Tibial nerve (tissue), 4 donors: ENCODE measurements around the gene FMN1. TPM values are rescaled to one million over a fixed set of nuclear protein-coding genes. Genes with fewer than 3 reads are reported as not detected.

ENCODE experiments used
- DNase-seq, 2 donors: peaks; one replicate each; pipeline ENCODE4 v3.0.0-alpha.2; 2019; ENCODE audit warnings: low spot score in 2 of 2
- H3K27ac ChIP-seq, 4 donors: fragments of 200-600 bp; sonication (generic) in 3 of 4; one replicate each; pipeline ENCODE4 v1.5.1; 2017 to 2019; ENCODE audit warnings: mild to moderate bottlenecking in 1 of 4
- H3K27me3 ChIP-seq, 2 donors: fragments of 200-600 bp; sonication (generic) in 1 of 2; one replicate each; pipeline versions ENCODE4 v1.5.1 to v1.6.0; 2017 to 2019
- H3K36me3 ChIP-seq, 3 donors: fragments of 200-600 bp; sonication (generic); one replicate each; pipeline ENCODE4 v1.5.1; 2018 to 2019
- H3K4me1 ChIP-seq, 4 donors: fragments of 200-600 bp; sonication (generic) in 3 of 4; one replicate each; pipeline ENCODE4 v1.5.1; 2017 to 2019
- H3K4me3 ChIP-seq, 4 donors: fragments of 200-600 bp; sonication (generic) in 3 of 4; one replicate each; pipeline ENCODE4 v1.5.1; 2017 to 2019; ENCODE audit warnings: mild to moderate bottlenecking in 1 of 4, moderate library complexity in 1 of 4
- H3K9me3 ChIP-seq, 4 donors: fragments of 200-600 bp; sonication (generic) in 3 of 4; one replicate each; pipeline ENCODE4 v1.5.1; 2017 to 2019
- EP300 ChIP-seq, 2 donors: sonication (generic); formaldehyde crosslinking; IDR thresholded peaks; one replicate each; pipeline ENCODE4 v1.6.1; 2017; ENCODE audit warnings: antibody characterized with exemption in 2 of 2, mild to moderate bottlenecking in 1 of 2
- POLR2A ChIP-seq, 2 donors: fragments of 450-650 bp; IDR thresholded peaks; one replicate each; pipeline ENCODE4 v1.6.1; 2017; ENCODE audit warnings: antibody characterized with exemption in 2 of 2, mild to moderate bottlenecking in 2 of 2, moderate library complexity in 2 of 2
- WGBS, 2 donors: methylation state at CpG; one replicate each; pipeline ENCODE4 v1.1.5; 2018; 5-methylcytosine and 5-hydroxymethylcytosine counted together
- total RNA-seq, 4 donors: library from RNA; depleted of rRNA; stranded (reverse); fragments of >200 nt; gene quantifications; one replicate each; pipeline ENCODE4 v1.1.0, GENCODE V29; 2016
- TF ChIP-seq, protein P1 (sequence below), 5 experiments: fragments of 200-600 bp in 3 of 5; fragments of 450-650 bp in 2 of 5; sonication (generic) in 3 of 5; IDR thresholded peaks; one replicate each; pipeline ENCODE4 v1.5.1; 2016 to 2019; ENCODE audit warnings: antibody characterized with exemption in 5 of 5, mild to moderate bottlenecking in 3 of 5, moderate library complexity in 2 of 5

FMN1 gene
- total RNA-seq, 4 donors from 2014 or later: 15.1 to 62.1 (median 20.7) TPM

DNA sequence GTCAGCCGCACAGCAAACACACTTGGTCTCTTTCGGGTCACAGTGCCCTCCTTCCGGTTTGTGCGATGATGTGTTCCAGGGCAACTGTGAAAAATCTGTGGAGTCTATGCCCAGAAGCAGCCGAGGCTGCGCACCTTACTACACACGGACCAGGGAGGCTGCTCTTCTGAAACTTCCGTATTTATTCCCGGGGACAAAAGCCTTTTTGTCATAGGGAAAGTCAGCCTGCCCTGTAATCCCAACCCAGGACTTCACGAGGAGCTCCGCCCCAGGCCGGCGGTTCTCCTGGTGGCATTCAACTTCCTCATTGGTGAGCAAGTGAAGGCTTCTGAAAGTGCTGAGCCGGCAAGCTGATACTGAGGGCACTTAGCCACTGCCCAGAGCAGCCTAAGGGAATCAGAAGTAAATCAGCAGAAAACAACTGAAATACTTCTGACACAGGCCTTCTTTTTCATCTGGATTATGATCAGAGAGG is 126.5 kb downstream of the FMN1 start:
- peak in 1 of 2 donors; percentile 28 for DNase-seq
- peak overlapping the region in 2 of 4 donors; percentile 19 to 28 for H3K4me3 ChIP-seq
- H3K36me3 ChIP-seq: no peaks in the 10 kb centered on the region
- H3K4me1 ChIP-seq: peaks cover 0 to 26% (median 0%) of the 10 kb centered on the region in 4 donors
- TF ChIP-seq POLR2A (IDR thresholded peaks at IDR 0.05): no peak
- TF ChIP-seq EP300 (IDR thresholded peaks at IDR 0.05): peak in 1 of 2 donors; percentile 31
- peak overlapping the region in 1 of 4 donors; percentile 43 for H3K27ac ChIP-seq
- no peaks in the 10 kb centered on the region for H3K27me3 ChIP-seq
- no peaks in the 10 kb centered on the region for H3K9me3 ChIP-seq
- WGBS, 2 donors: 27 to 28% methylated on average over 14 of the region's 14 CpGs

GRCh38 chr15:33067456-33067855 is 127.1 kb downstream of the FMN1 start:
- TF ChIP-seq EP300 (IDR thresholded peaks at IDR 0.05) (no peak), POLR2A (IDR thresholded peaks at IDR 0.05) (no peak)
- TF ChIP-seq, protein P1, sequence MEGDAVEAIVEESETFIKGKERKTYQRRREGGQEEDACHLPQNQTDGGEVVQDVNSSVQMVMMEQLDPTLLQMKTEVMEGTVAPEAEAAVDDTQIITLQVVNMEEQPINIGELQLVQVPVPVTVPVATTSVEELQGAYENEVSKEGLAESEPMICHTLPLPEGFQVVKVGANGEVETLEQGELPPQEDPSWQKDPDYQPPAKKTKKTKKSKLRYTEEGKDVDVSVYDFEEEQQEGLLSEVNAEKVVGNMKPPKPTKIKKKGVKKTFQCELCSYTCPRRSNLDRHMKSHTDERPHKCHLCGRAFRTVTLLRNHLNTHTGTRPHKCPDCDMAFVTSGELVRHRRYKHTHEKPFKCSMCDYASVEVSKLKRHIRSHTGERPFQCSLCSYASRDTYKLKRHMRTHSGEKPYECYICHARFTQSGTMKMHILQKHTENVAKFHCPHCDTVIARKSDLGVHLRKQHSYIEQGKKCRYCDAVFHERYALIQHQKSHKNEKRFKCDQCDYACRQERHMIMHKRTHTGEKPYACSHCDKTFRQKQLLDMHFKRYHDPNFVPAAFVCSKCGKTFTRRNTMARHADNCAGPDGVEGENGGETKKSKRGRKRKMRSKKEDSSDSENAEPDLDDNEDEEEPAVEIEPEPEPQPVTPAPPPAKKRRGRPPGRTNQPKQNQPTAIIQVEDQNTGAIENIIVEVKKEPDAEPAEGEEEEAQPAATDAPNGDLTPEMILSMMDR (IDR thresholded peaks at IDR 0.05): no peak
- 50 to 58% methylated on average over 9 of the region's 9 CpGs for WGBS, 2 donors
- no peaks in the 10 kb centered on the region for H3K9me3 ChIP-seq
- H3K27ac ChIP-seq: peak overlapping the region in 1 of 4 donors; percentile 43
- peaks cover 0 to 26% (median 0%) of the 10 kb centered on the region in 4 donors for H3K4me1 ChIP-seq
- peak overlapping the region in 1 of 4 donors; percentile 28 for H3K4me3 ChIP-seq
- no peaks in the 10 kb centered on the region for H3K36me3 ChIP-seq
- no peak for DNase-seq
- H3K27me3 ChIP-seq: no peaks in the 10 kb centered on the region

DNA sequence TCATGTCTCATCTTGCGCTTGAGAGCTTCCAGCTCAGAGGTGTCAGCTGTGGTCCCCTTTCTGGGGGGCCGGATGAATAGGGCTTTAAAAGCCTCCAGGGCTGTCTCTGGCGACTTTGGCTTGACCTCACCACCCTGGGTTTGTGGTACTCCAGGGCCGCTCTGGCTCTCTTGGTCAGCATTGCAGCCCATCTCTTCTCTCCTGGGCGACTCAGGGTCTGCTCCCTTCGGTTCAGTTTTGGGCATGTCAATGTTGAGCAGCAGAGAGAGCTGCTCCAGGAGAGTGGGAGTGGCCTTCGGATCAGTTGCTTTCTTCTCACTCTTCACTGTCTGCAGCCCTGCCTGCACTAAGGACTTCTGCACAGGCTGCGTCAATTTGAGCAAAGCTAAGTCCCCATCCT is 127.9 kb downstream of the FMN1 start:
- TF ChIP-seq, protein P1 (IDR thresholded peaks at IDR 0.05): no peak
- TF ChIP-seq EP300 (IDR thresholded peaks at IDR 0.05) (no peak), POLR2A (IDR thresholded peaks at IDR 0.05) (no peak)
- Histone ChIP-seq H3K4me1 (peaks cover 0 to 26% (median 0%) of the 10 kb centered on the region in 4 donors), H3K36me3 (no peaks in the 10 kb centered on the region), H3K4me3 (no peak overlapping the region), H3K27ac (no peak overlapping the region), H3K9me3 (no peaks in the 10 kb centered on the region), H3K27me3 (no peaks in the 10 kb centered on the region)
- WGBS, 2 donors: 79 to 87% methylated on average over 8 of the region's 8 CpGs
- no peak for DNase-seq

DNA sequence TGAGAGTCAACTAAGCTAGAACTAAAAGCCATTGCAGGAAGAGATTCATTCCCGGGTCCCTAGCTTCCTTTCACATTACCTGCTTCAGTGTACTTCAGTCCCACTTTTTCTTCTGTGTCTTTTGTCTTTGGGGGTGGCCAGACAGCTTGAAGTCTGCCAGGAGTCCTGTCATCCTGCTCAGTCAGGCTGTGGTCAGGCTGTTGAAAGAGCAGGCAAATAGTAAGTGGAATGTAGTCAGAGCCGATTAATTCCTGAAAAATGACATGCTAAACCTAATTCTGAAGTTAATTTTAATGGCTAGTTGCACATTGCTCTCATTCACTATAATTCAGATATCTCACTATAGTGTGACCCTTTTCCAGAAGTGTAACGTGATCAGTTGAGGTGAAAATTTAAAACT is 129.6 kb downstream of the FMN1 start:
- Histone ChIP-seq H3K4me1 (peaks cover 0 to 26% (median 0%) of the 10 kb centered on the region in 4 donors), H3K27me3 (no peaks in the 10 kb centered on the region), H3K4me3 (no peak overlapping the region), H3K36me3 (no peaks in the 10 kb centered on the region), H3K27ac (no peak overlapping the region), H3K9me3 (no peaks in the 10 kb centered on the region)
- WGBS, 2 donors: 62 to 63% methylated on average over 3 of the region's 3 CpGs
- DNase-seq: no peak
- TF ChIP-seq POLR2A (IDR thresholded peaks at IDR 0.05): no peak
- no peak for TF ChIP-seq EP300 (IDR thresholded peaks at IDR 0.05)
- TF ChIP-seq, protein P1 (IDR thresholded peaks at IDR 0.05): no peak

DNA sequence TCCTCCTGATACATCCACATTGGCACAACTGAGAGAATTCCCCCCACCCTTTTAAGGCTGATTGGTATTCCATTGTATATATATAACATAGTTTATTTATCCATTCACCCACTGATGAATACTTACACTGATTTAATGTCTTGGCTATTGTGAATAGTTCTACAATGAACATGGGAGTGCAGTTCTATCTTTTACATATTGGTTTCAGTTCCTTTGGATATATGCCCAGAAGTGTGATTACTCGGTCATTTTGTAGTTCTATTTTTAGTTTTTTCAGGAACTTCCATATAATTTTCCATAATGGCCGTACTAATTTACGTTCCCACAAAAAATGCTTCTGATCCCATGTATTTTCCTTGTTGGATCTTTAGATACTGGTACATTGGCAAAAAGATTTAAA is 135.3 kb downstream of the FMN1 start:
- no peak for DNase-seq
- H3K36me3 ChIP-seq: no peaks in the 10 kb centered on the region
- no peaks in the 10 kb centered on the region for H3K4me1 ChIP-seq
- WGBS, 2 donors: 14 to 17% methylated on average over 3 of the region's 3 CpGs
- no peak overlapping the region for H3K4me3 ChIP-seq
- TF ChIP-seq, protein P1 (IDR thresholded peaks at IDR 0.05): no peak
- TF ChIP-seq EP300 (IDR thresholded peaks at IDR 0.05) (no peak), POLR2A (IDR thresholded peaks at IDR 0.05) (no peak)
- no peaks in the 10 kb centered on the region for H3K9me3 ChIP-seq
- H3K27ac ChIP-seq: no peak overlapping the region
- no peaks in the 10 kb centered on the region for H3K27me3 ChIP-seq
